Mesenchymal stem cell (in vitro differentiated cells and primary cell): ENCODE results near the gene FARS2.

Experiments
- DNase-seq: peaks from one replicate; pipeline ENCODE4 v3.0.0-alpha.2; 2013
- H2AFZ ChIP-seq: one replicate; pipeline ENCODE4 v1.6.1; 2013; ENCODE audit warnings: low read depth, mild to moderate bottlenecking, control low read depth, inconsistent platforms, low read length, moderate library complexity
- H2AK5ac ChIP-seq: 2 replicates; pipeline ENCODE4 v1.6.1; 2013; ENCODE audit warnings: low read length, moderate library complexity, mild to moderate bottlenecking, inconsistent platforms; ENCODE audit not compliant: severe bottlenecking
- H2BK120ac ChIP-seq: one replicate; pipeline ENCODE4 v1.6.1; 2013; ENCODE audit warnings: low read depth, mild to moderate bottlenecking, inconsistent platforms, low read length, moderate library complexity
- H2BK12ac ChIP-seq, 2 experiments: one replicate each; pipeline ENCODE4 v1.6.1; 2013; ENCODE audit warnings: inconsistent platforms in 2 of 2, low read length in 2 of 2, mild to moderate bottlenecking in 2 of 2, moderate library complexity in 2 of 2, control low read depth in 1 of 2
- H2BK15ac ChIP-seq: one replicate; pipeline ENCODE4 v1.6.1; 2013; ENCODE audit warnings: mild to moderate bottlenecking, low read depth, inconsistent platforms; ENCODE audit not compliant: poor library complexity, severe bottlenecking
- H2BK5ac ChIP-seq: 2 replicates; pipeline ENCODE4 v1.6.1; 2013; ENCODE audit warnings: low read depth, mild to moderate bottlenecking, low read length, control low read depth, inconsistent platforms; ENCODE audit not compliant: poor library complexity, severe bottlenecking
- H3K14ac ChIP-seq, 2 experiments: one replicate each; pipeline ENCODE4 v1.6.1; 2013; ENCODE audit warnings: inconsistent platforms in 2 of 2, low read length in 2 of 2, control low read depth in 1 of 2, mild to moderate bottlenecking in 1 of 2, moderate library complexity in 1 of 2
- H3K18ac ChIP-seq, 2 experiments: one replicate each; pipeline ENCODE4 v1.6.1; 2013; ENCODE audit warnings: inconsistent platforms in 2 of 2, low read length in 2 of 2, control low read depth in 1 of 2, low read depth in 1 of 2, mild to moderate bottlenecking in 1 of 2
- H3K23ac ChIP-seq, 2 experiments: one replicate each; pipeline ENCODE4 v1.6.1; 2013; ENCODE audit warnings: inconsistent platforms in 2 of 2, low read length in 2 of 2, mild to moderate bottlenecking in 2 of 2, moderate library complexity in 2 of 2, control low read depth in 1 of 2
- H3K27ac ChIP-seq: 2 replicates; pipeline ENCODE4 v1.5.1; 2013; ENCODE audit warnings: mild to moderate bottlenecking, moderate library complexity, low read length, control low read depth, inconsistent platforms; ENCODE audit not compliant: poor library complexity, severe bottlenecking
- H3K27me3 ChIP-seq, 2 experiments: 2 replicates each; pipeline versions ENCODE4 v1.6.1 to v1.7.0; 2013; ENCODE audit warnings: low read length in 2 of 2, mild to moderate bottlenecking in 2 of 2, moderate library complexity in 2 of 2, control low read depth in 1 of 2, inconsistent platforms in 1 of 2; ENCODE audit not compliant: control insufficient read depth in 1 of 2, insufficient read depth in 1 of 2
- H3K36me3 ChIP-seq, 2 experiments: 2 replicates each; pipeline versions ENCODE4 v1.6.1 to v1.7.0; 2013; ENCODE audit warnings: low read length in 2 of 2, control low read depth in 1 of 2, inconsistent platforms in 1 of 2, low read depth in 1 of 2, mild to moderate bottlenecking in 1 of 2; ENCODE audit not compliant: insufficient read depth in 2 of 2, control insufficient read depth in 1 of 2
- H3K4ac ChIP-seq, 2 experiments: one replicate each; pipeline ENCODE4 v1.6.1; 2013; ENCODE audit warnings: inconsistent platforms in 2 of 2, low read length in 2 of 2, mild to moderate bottlenecking in 2 of 2, moderate library complexity in 2 of 2, control low read depth in 1 of 2, low read depth in 1 of 2
- H3K4me1 ChIP-seq: 2 replicates; pipeline ENCODE4 v1.6.1; 2013; ENCODE audit warnings: low read depth, low read length, control low read depth; ENCODE audit not compliant: control insufficient read depth, insufficient read depth
- H3K4me2 ChIP-seq: 2 replicates; pipeline ENCODE4 v1.6.1; 2013; ENCODE audit warnings: low read length, mild to moderate bottlenecking, inconsistent platforms; ENCODE audit not compliant: poor library complexity, severe bottlenecking
- H3K4me3 ChIP-seq, 2 experiments: 2 replicates each; pipeline versions ENCODE4 v1.5.1 to v1.7.0; 2013; ENCODE audit warnings: low read length in 2 of 2, mild to moderate bottlenecking in 2 of 2, control low read depth in 1 of 2, low read depth in 1 of 2; ENCODE audit not compliant: insufficient read depth in 1 of 2
- H3K79me1 ChIP-seq: replicated peaks from 2 replicates; pipeline ENCODE4 v1.6.1; 2013; ENCODE audit warnings: mild to moderate bottlenecking, control low read depth, low read length, inconsistent platforms; ENCODE audit not compliant: poor library complexity, severe bottlenecking
- H3K9ac ChIP-seq: 2 replicates; pipeline ENCODE4 v1.7.0; 2013; ENCODE audit warnings: mild to moderate bottlenecking, low read length, moderate library complexity
- H3K9me3 ChIP-seq: 2 replicates; pipeline ENCODE4 v1.7.0; 2013; ENCODE audit warnings: mild to moderate bottlenecking, low read length; ENCODE audit not compliant: control insufficient read depth
- H4K8ac ChIP-seq: one replicate; pipeline ENCODE4 v1.6.1; 2013; ENCODE audit warnings: inconsistent platforms, mild to moderate bottlenecking, low read length, moderate library complexity
- H4K91ac ChIP-seq: one replicate; pipeline ENCODE4 v1.6.1; 2013; ENCODE audit warnings: mild to moderate bottlenecking, low read length, inconsistent platforms
- WGBS: methylation state at CpG from one replicate; pipeline ENCODE4 v1.1.7; 2013; ENCODE audit warnings: mixed read lengths; 5-methylcytosine and 5-hydroxymethylcytosine counted together

The FARS2 gene

GRCh38 chr6:5693225-5694145, 432.2 kb downstream of the FARS2 start:
- no peak for DNase-seq
- Histone ChIP-seq H2BK5ac (no peak overlapping the region), H3K27me3 (no peaks in the 10 kb centered on the region), H3K27ac (no peak overlapping the region), H3K36me3 (no peaks in the 10 kb centered on the region), H4K8ac (peak overlapping the region; percentile 63), H2BK120ac (no peak overlapping the region), H2AK5ac (no peak overlapping the region), H3K4me3 (no peak overlapping the region), H3K23ac (no peak overlapping the region), H3K79me1 (no peaks in the 10 kb centered on the region), H3K14ac (no peak overlapping the region), H2BK12ac (peak overlapping the region in 1 of 2 experiments; percentile 21), H3K4me2 (no peak overlapping the region), H3K9me3 (peaks cover 11% of the 10 kb centered on the region), H4K91ac (peak overlapping the region; percentile 45), H2AFZ (no peak overlapping the region), H3K18ac (no peak overlapping the region), H3K9ac (no peak overlapping the region), H2BK15ac (no peak overlapping the region), H3K4me1 (no peaks in the 10 kb centered on the region), H3K4ac (no peak overlapping the region)
- WGBS: 95% methylated on average over 13 of the region's 13 CpGs

GRCh38 chr6:5695260-5696245, 434.2 kb downstream of the FARS2 start:
- Histone ChIP-seq H3K4me2 (no peak overlapping the region), H2AK5ac (no peak overlapping the region)
- WGBS: 19% methylated on average over 5 of the region's 12 CpGs

DNA sequence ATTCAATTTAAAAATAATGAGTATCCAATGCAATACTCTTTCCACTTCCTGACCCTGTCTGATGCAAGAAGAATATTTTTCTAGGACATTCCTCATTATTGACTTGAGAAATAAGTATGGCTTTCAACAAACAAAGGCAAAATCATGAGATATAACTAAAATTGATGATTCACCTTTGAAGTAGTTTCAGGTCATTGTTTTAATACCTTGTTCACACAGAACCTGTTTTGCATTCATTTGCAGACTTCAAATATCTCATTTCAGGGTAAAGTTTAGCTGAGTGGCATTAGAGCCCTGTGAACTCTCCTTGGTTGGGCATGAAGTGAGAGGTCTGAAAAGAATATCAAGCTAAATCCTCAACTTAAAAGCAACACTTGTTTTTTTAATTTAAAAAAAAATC, 436.2 kb downstream of the FARS2 start:
- Histone ChIP-seq H3K9ac (no peak overlapping the region), H3K36me3 (no peaks in the 10 kb centered on the region), H3K23ac (no peak overlapping the region), H2AFZ (no peak overlapping the region), H3K4ac (no peak overlapping the region), H2AK5ac (no peak overlapping the region), H3K4me2 (no peak overlapping the region), H2BK12ac (no peak overlapping the region), H4K91ac (no peak overlapping the region), H3K27me3 (no peaks in the 10 kb centered on the region), H2BK15ac (no peak overlapping the region), H3K4me1 (no peaks in the 10 kb centered on the region), H3K79me1 (peaks cover 2% of the 10 kb centered on the region), H3K9me3 (peaks cover 11% of the 10 kb centered on the region), H3K14ac (no peak overlapping the region), H2BK120ac (no peak overlapping the region), H4K8ac (no peak overlapping the region), H3K27ac (no peak overlapping the region), H3K18ac (no peak overlapping the region), H2BK5ac (no peak overlapping the region), H3K4me3 (no peak overlapping the region)
- no peak for DNase-seq

More at GRCh38 chr6:5695260-5696245, 434.2 kb downstream of the FARS2 start:
- Histone ChIP-seq H3K4me1 (no peaks in the 10 kb centered on the region), H3K27me3 (no peaks in the 10 kb centered on the region), H2AFZ (no peak overlapping the region), H3K9me3 (peaks cover 11% of the 10 kb centered on the region), H3K4me3 (peak overlapping the region in 1 of 2 experiments; percentile 19), H3K4ac (peak overlapping the region in 1 of 2 experiments; percentile 84), H4K8ac (no peak overlapping the region), H3K79me1 (no peaks in the 10 kb centered on the region), H4K91ac (no peak overlapping the region), H3K9ac (peak overlapping the region; percentile 66), H2BK120ac (no peak overlapping the region), H3K27ac (no peak overlapping the region), H3K23ac (no peak overlapping the region), H3K14ac (no peak overlapping the region), H3K36me3 (no peaks in the 10 kb centered on the region), H2BK5ac (no peak overlapping the region), H3K18ac (peak overlapping the region; percentile 5 to 48), H2BK15ac (no peak overlapping the region), H2BK12ac (no peak overlapping the region)
- peak; percentile 94 for DNase-seq

DNA sequence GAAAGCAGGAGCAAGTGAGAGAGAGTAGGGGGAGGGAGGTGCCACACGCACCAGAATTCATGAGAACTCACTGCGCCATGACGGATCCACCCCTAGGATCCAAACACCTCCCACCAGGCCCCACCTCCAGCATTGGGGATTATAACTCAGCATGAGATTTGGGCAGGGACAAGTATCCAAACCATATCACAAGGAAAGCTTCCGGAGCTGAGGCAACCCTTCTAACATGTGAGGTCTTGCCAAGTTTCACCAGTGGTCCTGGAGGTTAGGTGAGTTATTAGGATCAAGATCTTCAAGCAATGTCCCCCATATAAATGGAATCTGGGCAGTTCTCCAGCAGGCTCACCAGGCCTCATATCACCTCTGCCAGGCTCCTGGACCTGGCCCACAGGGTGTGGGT, 437.0 kb downstream of the FARS2 start:
- H4K8ac ChIP-seq: no peak overlapping the region
- DNase-seq: no peak
- H3K14ac ChIP-seq: no peak overlapping the region
- no peak overlapping the region for H2AK5ac ChIP-seq
- H2BK5ac ChIP-seq: no peak overlapping the region
- no peak overlapping the region for H2BK120ac ChIP-seq
- H3K9ac ChIP-seq: no peak overlapping the region
- H3K4ac ChIP-seq: no peak overlapping the region
- no peaks in the 10 kb centered on the region for H3K4me1 ChIP-seq
- no peak overlapping the region for H3K4me2 ChIP-seq
- H3K18ac ChIP-seq: no peak overlapping the region
- H2BK15ac ChIP-seq: no peak overlapping the region
- no peak overlapping the region for H2AFZ ChIP-seq
- 96% methylated on average over 4 of the region's 4 CpGs for WGBS
- peak overlapping the region; percentile 61 for H4K91ac ChIP-seq
- no peak overlapping the region for H3K23ac ChIP-seq
- H3K4me3 ChIP-seq: no peak overlapping the region
- no peak overlapping the region for H3K27ac ChIP-seq
- no peaks in the 10 kb centered on the region for H3K36me3 ChIP-seq
- H2BK12ac ChIP-seq: peak overlapping the region in 1 of 2 experiments; percentile 18
- H3K27me3 ChIP-seq: no peaks in the 10 kb centered on the region
- peaks cover 2% of the 10 kb centered on the region for H3K79me1 ChIP-seq
- peaks cover 5% of the 10 kb centered on the region for H3K9me3 ChIP-seq
